GM10248 (cell line): ENCODE measurements around the gene TRPM8.

Experiments used
- CTCF ChIA-PET: fragments of 300-600 bp; sonication (Branson Sonifier 250); formaldehyde crosslinking; extraction: SDS; loops from one replicate; lab custom pipeline; 2021; ENCODE audit warnings: antibody characterized with exemption; lab: Yijun Ruan, JAX
- POLR2A ChIA-PET: fragments of 350-650 bp; sonication (Branson Sonifier 250); formaldehyde crosslinking; extraction: SDS; loops from one replicate; lab custom pipeline; 2020; ENCODE audit warnings: antibody characterized with exemption; lab: Yijun Ruan, JAX
- DNase-seq: peaks from one replicate; pipeline ENCODE4 v3.0.0; 2012; ENCODE audit errors: extremely low spot score
- TF ChIP-seq, protein P1 (sequence below): IDR thresholded peaks from 2 replicates; pipeline ENCODE4 v1.5.1; 2012; ENCODE audit warnings: mild to moderate bottlenecking, low read depth; ENCODE audit errors: extremely low read depth, missing control alignments, control extremely low read depth

Gene TRPM8

GRCh38 chr2:233988581-233988980 is 71.4 kb downstream of the TRPM8 start:
- POLR2A ChIA-PET = no interaction called here
- TF ChIP-seq, protein P1, sequence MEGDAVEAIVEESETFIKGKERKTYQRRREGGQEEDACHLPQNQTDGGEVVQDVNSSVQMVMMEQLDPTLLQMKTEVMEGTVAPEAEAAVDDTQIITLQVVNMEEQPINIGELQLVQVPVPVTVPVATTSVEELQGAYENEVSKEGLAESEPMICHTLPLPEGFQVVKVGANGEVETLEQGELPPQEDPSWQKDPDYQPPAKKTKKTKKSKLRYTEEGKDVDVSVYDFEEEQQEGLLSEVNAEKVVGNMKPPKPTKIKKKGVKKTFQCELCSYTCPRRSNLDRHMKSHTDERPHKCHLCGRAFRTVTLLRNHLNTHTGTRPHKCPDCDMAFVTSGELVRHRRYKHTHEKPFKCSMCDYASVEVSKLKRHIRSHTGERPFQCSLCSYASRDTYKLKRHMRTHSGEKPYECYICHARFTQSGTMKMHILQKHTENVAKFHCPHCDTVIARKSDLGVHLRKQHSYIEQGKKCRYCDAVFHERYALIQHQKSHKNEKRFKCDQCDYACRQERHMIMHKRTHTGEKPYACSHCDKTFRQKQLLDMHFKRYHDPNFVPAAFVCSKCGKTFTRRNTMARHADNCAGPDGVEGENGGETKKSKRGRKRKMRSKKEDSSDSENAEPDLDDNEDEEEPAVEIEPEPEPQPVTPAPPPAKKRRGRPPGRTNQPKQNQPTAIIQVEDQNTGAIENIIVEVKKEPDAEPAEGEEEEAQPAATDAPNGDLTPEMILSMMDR = no peak
- CTCF ChIA-PET = interaction anchor here (1.1 kb wide), 1 partner anchor 11 kb away, joined by 3 read pairs; no protein-coding TSS in a partner anchor
- no peak for DNase-seq

GRCh38 chr2:233989221-233989858 is 72.2 kb downstream of the TRPM8 start:
- ChIA-PET POLR2A (no interaction called here), CTCF (interaction anchor here (1.1 kb wide), 1 partner anchor 12 kb away, joined by 3 read pairs; no protein-coding TSS in a partner anchor)
- TF ChIP-seq, protein P1 = no peak
- no peak for DNase-seq

DNA sequence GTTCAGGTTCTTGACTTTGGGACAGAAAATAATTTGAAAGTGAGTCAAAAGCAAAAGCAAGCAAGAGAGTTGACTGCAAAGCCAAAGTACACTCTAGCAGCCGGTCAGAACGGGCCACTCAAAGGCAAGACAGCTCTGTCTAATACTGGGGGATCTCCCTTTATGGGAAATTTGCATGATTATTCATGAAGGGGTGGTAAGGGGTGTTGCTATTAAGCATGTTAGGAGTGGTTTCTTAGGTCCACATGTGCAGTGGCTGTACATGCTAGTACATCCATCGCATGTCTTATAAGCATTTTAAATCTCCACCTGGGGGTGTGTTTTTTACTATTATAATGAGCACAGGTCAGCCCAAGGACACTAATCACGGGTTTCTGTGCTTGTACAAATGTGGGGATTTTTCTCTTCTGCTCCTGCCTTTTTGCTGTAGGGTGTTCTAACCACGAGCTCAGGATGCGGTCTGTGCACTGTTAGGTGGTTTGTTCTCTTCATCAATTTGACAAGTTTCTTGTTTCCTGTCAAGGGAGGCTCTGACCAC is 73.2 kb downstream of the TRPM8 start:
- CTCF ChIA-PET = no interaction called here
- POLR2A ChIA-PET = no interaction called here
- TF ChIP-seq, protein P1 = no peak
- no peak for DNase-seq

- DNase-seq = no peak
- TF ChIP-seq, protein P1 = no peak
- CTCF ChIA-PET = no interaction called here
- POLR2A ChIA-PET = no interaction called here
Observed at GRCh38 chr2:233991196-233991595, 74.0 kb downstream of the TRPM8 start.

- no peak for DNase-seq
- ChIA-PET CTCF (no interaction called here), POLR2A (no interaction called here)
- TF ChIP-seq, protein P1 = no peak
Observed at GRCh38 chr2:233992513-233993217, 75.5 kb downstream of the TRPM8 start.

GRCh38 chr2:233993461-233993860 is 76.3 kb downstream of the TRPM8 start:
- ChIA-PET CTCF (no interaction called here), POLR2A (no interaction called here)
- DNase-seq = no peak
- TF ChIP-seq, protein P1 = no peak
